DMS153 treated with DMSO at 0.1 percent for 48 hours (cell line): ENCODE measurements around the gene PXDC1.
"Not testable (repeated sequence)": the region's sequence is repeated elsewhere in the genome, so short reads cannot be mapped to it uniquely, and the experiment has no call there.

Experiments
- DNase-seq: peaks from one replicate; lab custom pipeline; 2025; ENCODE audit not compliant: unreplicated experiment; lab: John Stamatoyannopoulos, UW

PXDC1 gene

DNA sequence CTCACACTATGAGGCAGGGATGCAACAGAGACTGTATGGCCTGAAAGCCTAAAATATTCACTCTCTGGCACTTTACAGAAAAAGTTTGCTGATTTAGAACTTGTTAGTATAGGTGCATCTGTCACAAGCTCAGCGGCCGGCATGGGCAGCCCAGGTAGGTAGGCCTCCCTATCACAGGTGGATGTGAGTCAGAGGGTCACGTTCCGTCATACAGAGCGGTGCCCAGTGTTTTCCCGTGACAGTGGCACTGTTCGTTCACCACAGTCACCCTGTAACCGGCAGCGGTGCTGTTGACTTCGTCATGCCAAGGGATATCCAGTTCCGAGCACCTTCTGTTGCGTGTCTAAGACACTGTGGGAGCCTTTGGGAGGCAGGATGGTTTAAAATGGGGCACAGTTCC lies 32.9 kb upstream of the PXDC1 start:
- no peak for DNase-seq

DNA sequence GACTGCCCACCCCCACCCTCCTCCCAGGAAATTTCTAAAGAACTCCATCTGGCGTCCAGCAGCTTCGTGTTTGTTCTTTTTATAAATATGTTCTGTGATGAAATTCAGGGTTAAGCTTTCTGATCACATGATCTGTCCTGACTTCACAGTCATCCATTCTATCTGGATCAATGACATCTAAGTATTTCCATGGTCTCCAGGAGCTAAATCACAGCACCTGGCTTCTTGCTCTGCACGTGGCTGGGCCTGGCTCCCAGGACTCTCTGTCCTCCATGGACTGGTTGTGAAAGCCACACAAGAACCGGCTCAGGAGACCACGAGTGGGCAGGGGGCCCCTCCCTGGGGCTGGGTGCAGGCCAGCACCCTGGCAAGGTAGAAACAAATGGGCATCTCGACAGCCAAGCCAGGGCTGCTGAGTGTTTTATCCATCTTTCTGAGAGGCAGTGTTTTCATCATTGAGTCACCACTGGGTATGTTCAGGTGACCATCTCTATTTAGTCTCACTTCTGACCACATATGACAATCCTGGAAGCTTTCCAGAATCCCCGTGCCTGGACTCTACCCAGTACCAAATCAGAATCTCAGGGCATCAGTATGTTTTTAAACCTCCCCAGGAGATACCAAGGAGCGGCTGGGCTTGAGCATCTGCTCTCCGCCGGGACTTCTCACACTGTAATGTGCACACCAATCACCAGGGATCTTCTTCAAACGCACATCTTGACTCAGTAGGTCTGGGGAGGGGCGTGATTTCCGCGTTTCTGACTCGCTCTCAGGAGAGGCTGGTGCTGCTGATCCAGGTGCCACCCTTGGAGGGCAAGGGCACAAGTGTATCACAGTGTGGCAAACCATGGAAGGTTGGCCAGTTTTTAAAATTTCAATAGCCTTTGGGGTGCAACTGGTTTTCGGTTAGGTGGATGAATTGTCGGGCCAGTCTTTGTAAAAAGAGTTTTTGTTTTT lies 31.6 kb upstream of the PXDC1 start:
- no peak for DNase-seq

DNA sequence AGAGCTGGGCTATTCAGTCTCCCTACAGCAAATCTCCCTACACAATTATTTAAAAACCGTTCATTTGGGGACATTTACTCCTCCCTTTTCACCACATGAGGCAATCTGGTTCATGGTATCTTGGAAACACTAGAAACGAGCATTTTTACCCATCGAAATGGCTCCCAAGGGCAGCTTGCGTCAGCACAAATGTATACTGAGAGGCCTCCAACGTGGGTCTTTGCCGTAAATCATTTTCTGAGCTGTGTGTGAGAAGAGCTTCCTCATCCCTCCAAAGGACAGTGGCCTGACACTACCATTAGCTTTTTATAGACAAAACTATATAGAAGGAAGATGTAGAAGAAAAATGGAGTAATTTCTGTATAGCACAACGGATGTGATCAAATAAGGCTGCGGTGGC lies 30.0 kb upstream of the PXDC1 start:
- no peak for DNase-seq

DNA sequence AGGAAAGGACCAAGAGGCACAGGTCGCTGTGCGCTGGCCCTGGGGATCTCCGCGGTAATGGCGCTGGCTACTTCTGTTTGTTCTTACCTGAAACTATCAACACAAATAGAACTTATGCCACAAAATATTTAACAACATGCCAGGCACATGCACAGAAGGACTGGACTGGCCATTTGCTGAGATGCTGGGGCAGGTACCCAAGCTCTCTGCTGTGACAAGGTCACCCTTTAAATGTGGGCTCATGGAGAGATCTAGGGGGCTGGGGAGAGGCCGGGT lies 28.0 kb upstream of the PXDC1 start:
- DNase-seq: no peak

DNA sequence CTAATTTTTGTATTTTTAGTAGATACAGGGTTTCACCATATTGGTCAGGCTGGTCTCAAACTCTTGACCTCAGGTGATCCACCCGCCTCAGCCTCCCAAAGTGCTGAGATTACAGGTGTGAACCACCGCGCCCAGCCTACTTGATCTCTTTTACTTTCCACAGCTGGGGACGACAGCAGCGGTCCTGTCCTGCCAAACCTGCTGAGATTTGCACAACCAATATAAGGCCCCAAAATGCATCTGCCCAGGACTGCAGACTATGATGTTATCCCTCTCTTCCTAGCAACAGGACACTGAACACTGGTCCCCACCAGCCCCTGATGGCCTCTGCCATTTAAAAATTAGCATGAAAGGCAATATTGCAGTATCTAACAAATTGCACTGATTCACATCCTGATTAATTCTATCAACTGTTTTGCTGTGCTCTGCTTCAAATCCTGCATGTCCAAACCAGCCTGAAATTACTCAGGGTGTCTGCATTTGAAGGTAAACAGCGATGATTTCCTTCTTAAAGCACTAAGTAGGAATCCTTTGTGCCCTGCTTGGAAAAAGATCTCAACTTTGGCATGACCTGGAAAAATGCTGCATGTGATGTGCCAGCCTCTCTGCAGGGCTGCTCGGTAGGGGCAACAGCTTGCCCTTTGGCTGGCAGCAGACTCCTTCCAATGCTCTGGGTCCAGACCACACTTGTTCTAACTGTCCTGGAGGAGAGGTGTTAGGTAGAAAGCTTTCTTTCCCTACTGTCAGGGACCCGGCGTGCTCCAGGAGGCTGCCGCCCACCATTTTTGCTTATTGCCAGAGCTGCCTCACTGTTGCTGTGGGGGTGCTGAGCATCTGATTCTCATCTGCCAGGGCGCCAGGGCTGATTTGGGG lies 27.4 kb upstream of the PXDC1 start:
- no peak for DNase-seq

DNA sequence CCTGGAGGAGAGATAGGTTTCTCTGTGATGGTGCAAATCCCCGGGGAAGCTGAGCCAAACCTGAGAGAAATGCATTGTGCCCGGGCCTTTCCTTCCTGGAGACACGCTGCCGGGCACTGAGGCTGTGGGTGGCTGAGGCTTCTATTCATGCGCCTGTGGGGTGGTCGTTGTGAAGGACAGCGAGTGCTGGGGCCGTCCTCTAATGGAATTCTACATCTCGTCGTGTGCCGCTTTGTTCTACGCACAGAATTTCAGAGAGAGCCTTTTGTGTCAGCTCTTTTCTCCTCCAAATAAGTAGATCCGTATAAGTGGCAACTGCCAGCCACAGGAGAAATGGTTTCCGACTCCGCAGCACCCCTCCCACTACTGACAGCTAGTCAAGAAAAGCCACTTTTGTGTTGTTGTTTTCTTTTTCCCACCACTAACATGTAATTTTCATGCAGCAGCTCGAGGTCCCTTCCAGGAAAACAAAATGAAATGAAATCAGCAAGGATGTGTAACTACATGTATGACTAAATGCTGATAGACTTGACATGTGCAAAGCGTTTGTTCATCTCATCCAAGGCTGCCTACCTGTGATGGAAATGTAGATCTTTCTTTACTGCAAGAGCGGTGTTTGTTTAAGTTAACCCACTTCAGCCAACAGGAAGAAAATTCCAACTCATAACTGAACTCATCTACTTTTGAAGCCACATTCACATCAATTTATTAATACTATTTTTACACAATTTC lies 26.4 kb upstream of the PXDC1 start:
- no peak for DNase-seq

DNA sequence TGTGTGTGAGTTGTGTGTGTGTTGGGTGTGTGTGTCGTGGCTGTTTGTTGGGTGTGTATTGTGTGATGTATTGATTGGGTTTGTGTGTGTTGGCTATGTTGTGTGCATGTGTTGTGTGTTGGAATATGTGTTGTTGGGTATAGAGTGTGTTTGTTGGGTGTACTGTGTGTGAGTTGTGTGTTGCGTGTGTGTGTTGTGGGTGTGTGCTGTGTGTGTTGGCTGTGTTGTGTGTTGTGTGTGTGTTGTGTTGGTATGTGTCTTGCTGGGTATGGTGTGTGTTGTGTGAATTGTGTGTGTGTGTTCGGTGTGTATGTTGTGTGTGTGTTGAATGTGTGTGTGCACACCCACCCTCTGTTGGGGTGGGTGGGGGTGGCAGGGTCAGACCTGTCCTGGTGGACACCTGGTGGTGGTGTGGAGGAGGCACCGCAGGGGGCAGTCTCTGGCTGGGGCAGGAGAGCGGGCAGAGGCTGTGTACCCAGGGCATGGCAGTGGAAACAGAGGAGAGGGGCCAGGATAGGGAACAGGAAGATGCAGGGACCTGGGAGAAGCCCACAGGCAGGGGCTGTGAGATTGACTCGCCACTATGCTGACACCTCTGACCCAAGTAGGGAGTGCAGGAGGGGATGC lies 25.5 kb upstream of the PXDC1 start:
- DNase-seq: no peak

DNA sequence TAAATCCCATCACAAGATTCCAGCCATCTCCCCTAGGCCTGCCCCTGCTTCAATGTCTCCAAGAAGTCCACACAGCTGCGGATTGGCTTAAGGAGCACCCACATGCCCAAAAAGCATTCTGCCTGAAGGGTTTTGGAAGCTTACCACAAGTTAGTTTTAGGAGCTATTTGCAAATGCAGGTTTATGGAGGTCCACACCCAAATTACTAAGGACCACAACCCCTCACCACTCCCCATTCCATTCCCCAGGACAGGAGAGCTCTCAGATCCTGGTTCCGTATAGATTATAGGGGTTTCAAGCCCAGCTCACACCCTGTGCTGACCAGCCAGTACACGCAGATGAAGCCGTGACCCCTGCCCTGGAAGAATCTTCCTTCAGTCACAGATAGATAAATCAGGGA lies 24.3 kb upstream of the PXDC1 start:
- no peak for DNase-seq

DNA sequence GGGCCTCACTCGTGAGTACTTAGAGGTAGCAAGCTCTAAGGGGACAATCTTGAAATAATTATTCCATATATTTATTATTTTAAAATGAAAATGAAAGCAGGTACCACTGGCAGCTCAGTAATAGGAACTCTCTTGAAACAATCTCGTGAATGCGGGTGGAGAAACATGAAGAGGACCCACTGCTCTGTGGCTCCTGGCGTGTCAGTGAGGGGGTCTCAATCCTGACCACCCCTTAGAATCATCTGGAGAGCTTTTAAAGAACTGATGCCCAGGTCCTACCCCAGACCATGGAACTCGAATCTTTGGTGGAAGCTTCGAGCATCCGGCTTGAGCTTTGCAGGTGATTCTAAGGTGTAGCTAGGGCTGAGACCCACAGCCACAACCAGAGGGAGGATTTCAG lies 23.9 kb upstream of the PXDC1 start:
- DNase-seq: no peak

DNA sequence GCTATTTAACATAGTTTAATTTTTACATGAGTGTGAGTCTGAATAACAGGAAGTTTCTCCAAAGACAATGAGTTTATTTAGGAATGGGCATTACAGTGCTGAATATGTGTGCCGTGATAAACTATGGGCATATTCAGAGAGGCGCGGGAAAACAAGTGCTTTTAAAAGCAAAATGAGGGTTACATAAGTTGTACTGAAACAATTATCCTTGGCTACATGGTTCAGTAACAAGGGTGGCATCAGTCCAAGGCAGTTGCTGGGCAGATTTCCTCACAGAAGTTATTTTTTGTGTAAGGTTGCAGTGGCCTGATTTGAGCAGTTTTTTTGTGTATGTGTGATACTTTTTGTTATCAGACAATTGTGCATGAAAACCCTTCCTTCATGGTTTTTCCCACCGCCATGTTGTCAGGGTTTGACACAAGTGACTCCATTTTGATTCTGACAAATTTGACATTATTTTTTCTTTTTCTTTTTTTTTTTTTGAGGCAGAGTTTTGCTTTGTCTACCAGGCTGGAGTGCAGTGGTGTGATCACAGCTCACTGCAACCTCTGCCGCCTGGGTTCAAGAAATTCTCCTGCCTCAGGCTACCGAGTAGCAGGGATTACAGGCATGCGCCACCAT lies 22.3 kb upstream of the PXDC1 start:
- no peak for DNase-seq

DNA sequence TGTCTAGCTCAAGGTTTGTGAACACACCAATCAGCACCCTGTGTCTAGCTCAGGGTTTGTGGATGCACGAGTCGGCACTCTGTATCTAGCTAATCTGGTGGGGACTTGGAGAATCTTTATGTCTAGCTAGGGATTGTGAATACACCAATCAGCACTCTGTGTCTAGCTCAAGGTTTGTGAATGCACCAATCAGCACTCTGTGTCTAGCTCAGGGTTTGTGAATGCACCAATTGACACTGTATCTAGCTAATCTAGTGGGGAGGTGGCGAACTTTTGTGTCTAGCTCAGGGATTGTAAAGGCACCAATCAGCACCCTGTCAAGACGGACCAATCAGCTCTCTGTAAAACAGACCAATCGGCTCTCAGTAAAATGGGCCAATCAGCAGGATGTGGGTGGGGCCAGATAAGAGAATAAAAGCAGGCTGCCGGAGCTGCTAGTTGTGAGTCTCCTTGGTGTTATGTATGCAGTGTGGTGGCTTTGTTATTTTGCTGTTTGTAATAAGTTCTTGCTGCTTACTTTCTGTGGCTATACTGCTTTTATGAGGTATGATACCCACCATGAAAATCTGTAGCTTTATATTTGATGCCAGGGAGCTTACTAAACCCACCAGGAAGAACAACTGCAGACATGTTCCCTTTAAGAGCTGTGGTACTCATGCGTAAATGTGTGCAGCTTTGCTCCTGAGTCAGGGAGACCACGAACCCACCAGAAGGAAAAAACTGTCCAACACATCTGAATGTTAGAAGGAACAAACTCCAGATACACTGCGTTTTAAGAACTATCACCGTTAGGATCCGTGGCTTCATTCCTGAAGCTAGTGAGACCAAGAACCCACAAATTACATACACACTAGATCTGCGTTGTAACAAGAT lies 20.9 kb upstream of the PXDC1 start:
- not testable (repeated sequence) for DNase-seq

DNA sequence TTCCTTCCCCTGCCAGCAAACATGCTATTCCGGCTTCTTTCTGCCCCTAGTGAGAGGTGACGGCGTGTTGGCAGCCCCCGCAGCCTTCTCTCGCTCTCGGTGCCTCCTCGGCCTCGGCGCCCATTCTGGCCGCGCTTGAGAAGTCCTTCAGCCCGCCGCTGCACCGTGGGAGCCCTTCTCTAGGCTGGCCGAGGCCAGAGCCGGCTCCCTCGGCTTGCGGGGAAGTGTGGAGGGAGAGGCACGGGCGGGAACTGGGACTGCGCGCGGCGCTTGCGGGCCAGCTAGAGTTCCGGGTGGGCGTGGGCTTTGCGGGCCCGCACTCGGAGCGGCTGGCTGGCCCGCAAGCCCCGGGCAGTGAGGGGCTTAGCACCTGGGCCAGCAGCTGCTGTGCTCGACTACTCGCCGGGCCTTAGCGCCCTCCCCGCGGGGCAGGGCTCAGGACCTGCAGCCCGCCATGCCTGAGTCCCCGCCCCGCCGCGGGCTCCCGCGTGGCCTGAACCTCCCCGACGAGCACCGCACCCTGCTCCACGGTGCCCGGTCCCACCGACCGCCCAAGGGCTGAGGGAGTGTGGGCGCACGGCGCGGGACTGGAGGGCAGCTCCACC lies 20.0 kb upstream of the PXDC1 start:
- no peak for DNase-seq

DNA sequence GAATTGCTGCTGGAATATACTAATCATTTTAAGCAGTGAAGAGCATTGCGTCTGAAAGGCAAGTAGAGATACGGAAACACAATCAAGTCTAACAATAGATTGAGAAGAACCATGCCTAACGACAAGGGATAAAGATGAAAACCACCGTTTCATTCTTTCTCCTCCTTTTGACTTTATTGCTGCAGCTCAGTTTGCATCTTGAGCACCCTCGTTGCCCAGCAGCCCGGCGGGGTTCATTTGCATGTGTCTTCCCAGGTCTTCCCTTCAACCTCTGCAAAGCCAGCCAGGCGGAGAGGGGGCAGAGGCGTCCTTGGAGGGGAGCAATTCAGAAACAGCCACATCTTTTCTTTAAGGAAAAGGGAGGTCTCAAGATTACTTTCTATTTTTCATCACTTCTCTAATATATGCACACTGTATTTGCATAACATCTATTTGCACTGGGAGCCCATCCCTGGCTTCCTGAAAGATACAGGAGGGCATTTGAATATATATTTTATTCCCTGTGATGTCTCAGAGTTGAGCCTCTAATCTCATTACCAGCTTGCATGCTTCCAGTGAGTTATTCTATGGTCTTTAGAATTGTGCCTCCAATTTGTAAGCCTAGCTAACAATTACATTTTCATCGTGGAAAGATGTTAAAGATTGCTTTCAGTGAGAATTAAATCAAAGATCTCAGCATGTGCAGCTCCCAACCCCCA lies 18.7 kb upstream of the PXDC1 start:
- DNase-seq: no peak

DNA sequence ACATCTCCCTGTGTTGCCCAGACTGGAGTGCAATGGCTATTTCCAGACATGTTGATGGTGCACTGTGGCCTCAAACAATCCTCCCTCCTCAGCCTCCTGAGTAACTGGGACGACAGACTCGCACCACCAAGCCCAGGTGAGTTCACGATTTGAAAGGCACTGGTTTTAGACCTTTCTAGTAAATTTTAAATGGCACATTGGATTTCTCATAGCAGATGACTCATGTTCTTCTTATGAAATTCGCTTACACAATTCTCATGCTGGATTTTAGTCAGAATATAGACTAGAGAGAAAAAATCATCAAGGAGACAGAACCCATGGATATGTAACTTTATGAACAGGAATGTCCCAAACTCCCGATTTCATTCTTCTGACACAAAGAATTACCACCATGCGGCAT lies 18.1 kb upstream of the PXDC1 start:
- no peak for DNase-seq

DNA sequence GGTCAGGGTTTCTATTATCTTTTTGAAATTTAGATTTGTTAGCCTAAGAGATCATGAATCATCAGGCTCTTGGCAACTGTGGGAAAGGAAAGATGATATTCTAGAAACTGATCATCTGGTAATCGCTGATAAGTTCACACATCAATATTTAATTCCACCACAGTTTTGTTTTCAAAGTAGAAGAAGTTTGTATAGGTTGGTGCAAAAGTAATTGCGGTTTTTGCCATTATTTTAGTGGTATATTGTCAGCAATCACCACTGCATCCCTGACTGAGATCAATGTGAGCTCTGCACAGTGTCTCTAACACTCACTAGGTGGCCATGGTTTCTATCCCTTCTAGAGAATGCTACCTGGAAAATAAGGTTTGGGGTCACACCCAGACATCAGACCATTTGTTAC lies 17.0 kb upstream of the PXDC1 start:
- no peak for DNase-seq

DNA sequence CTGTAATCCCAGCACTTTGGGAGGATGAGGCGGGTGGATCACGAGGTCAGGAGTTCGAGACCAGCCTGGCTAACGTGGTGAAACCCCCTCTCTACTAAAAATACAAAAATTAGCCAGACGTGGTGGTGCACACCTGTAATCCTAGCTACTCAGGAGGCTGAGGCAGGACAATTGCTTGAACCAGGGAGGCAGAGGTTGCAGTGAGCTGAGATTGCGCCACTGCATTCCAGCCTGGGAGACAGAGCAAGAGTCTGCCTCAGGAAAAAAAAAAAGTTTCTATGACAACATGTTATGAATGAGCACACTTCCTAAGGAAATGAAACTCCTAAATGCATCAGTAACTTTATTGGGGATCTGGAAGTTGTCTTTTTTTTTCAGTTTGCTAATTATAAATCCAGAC lies 16.0 kb upstream of the PXDC1 start:
- DNase-seq: not testable (repeated sequence)

DNA sequence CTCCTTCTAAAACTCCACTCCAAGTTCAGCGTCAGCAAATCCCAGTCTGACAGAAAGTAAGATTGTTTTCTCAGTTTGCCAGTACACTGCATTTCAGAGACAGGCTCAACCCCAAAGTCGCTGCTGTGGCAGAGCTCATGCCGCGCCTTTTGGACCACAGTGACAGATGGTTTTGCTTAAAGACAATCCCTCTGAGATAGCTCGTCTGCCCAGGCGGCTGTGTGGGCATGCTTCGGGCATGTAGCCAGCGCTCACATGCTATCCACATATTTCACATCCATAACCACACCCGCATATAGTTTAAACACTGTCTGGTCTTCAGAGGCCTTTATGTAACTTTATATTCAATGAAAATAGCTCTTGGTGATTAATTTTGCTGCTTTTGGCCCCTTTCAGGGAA lies 14.7 kb upstream of the PXDC1 start:
- no peak for DNase-seq

DNA sequence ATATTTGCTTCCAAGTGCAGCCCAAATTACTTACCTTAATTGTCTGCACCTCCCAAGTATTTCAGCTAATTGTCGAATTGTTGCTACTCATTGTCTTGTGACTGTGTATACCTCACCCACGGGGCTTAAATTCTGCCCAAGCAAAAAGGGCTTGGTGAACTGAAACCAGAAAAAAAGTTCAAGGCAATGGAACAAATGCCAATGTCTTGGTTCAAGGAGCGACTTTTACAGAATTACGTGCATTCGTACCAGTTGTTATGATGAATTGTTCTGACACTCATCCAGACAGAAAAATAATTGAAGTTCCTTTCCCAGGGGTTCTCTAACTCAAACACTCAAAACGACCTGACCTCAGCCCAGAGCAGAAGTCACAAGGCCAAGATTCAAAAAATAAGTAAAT lies 13.9 kb upstream of the PXDC1 start:
- no peak for DNase-seq
